A549 (cell line): ENCODE results near the gene ATP2C1. TPM values are rescaled to one million over a fixed set of nuclear protein-coding genes. Genes with fewer than 3 reads are reported as not detected.
A peak's percentile ranks its signal among the peaks of the same experiment; 100 is the strongest.

Experiments
- ATAC-seq, 2 experiments: fragments of 200-7000 bp in 1 of 2; fragments of >200 bp in 1 of 2; cut with Nextera tagmentation in 1 of 2; cut with Tn5 transposase in 1 of 2; 3 replicates each; pipeline versions ENCODE4 v1.8.0 to v1.9.1; 2018 to 2020; ENCODE audit warnings: mild to moderate bottlenecking in 1 of 2, moderate library complexity in 1 of 2
- CTCF ChIA-PET: fragments of 300-600 bp; sonication (Branson Sonifier 250); formaldehyde crosslinking; extraction: SDS; loops from one replicate; lab custom pipeline; 2021; ENCODE audit warnings: antibody characterized with exemption, inconsistent platforms; lab: Yijun Ruan, JAX
- POLR2A ChIA-PET: fragments of 350-600 bp; formaldehyde crosslinking; extraction: SDS; loops from one replicate; lab custom pipeline; 2021; ENCODE audit warnings: antibody characterized with exemption, inconsistent platforms; lab: Yijun Ruan, JAX
- DNase-seq, 2 experiments: peaks; one replicate each; pipeline versions ENCODE4 v3.0.0 to v3.0.0-alpha.2; 2011 to 2016; ENCODE audit warnings: low read depth in 1 of 2, low spot score in 1 of 2
- FAIRE-seq: peaks from 2 replicates; lab custom pipeline; 2011; peaks lifted over from hg19 to GRCh38; lab: Jason Lieb, UNC
- H3K27ac ChIP-seq, 2 experiments: fragments of >200 bp; sonication (Bioruptor Twin); formaldehyde crosslinking; 3 replicates each; pipeline ENCODE4 v1.5.1; 2016 to 2017
- H3K4me1 ChIP-seq: fragments of >200 bp; sonication (Bioruptor Twin); formaldehyde crosslinking; 3 replicates; pipeline ENCODE4 v1.6.1; 2016
- H3K4me2 ChIP-seq: fragments of >200 bp; sonication (Bioruptor Twin); formaldehyde crosslinking; 3 replicates; pipeline ENCODE4 v1.6.1; 2016
- H3K4me3 ChIP-seq: fragments of >200 bp; sonication (Bioruptor Twin); formaldehyde crosslinking; 3 replicates; pipeline ENCODE4 v1.5.1; 2016
- H3K9me3 ChIP-seq: fragments of >200 bp; sonication (Bioruptor Twin); formaldehyde crosslinking; 3 replicates; pipeline ENCODE4 v1.6.1; 2016
- CEBPB ChIP-seq, 2 experiments: fragments of >200 bp in 1 of 2; sonication (Bioruptor Twin) in 1 of 2; formaldehyde crosslinking in 1 of 2; IDR thresholded peaks; 2 replicates each; pipeline ENCODE4 v1.6.1; 2012 to 2016
- CHD4 ChIP-seq: fragments of 200-600 bp; sonication (generic); IDR thresholded peaks from 2 replicates; pipeline ENCODE4 v1.6.1; 2016; ENCODE audit warnings: antibody characterized with exemption, mild to moderate bottlenecking, borderline replicate concordance
- EHF ChIP-seq: fragments of 250-450 bp; sonication (Bioruptor Pico); IDR thresholded peaks from 2 replicates; pipeline ENCODE4 v1.5.0; 2020; ENCODE audit warnings: mild to moderate bottlenecking
- ESRRA ChIP-seq: fragments of 150-350 bp; IDR thresholded peaks from 2 replicates; pipeline ENCODE4 v1.6.1; 2014; ENCODE audit warnings: mild to moderate bottlenecking, low read length, borderline replicate concordance
- FOSL2 ChIP-seq, 2 experiments: fragments of 450-650 bp in 1 of 2; fragments of >200 bp in 1 of 2; sonication (Bioruptor Twin) in 1 of 2; formaldehyde crosslinking; IDR thresholded peaks; 2 replicates each; pipeline versions ENCODE4 v1.5.0 to v1.6.1; 2016 to 2020; ENCODE audit warnings: mild to moderate bottlenecking in 1 of 2, moderate library complexity in 1 of 2
- FOXS1 ChIP-seq: fragments of 250-450 bp; sonication (Bioruptor Pico); IDR thresholded peaks from 2 replicates; pipeline ENCODE4 v1.5.0; 2020; ENCODE audit warnings: mild to moderate bottlenecking, moderate library complexity
- HEYL ChIP-seq: fragments of 250-450 bp; sonication (Bioruptor Pico); IDR thresholded peaks from 2 replicates; pipeline ENCODE4 v1.8.0; 2021; ENCODE audit warnings: mild to moderate bottlenecking, moderate library complexity
- HOXB13 ChIP-seq: fragments of 250-450 bp; sonication (Bioruptor Pico); IDR thresholded peaks from 2 replicates; pipeline ENCODE4 v1.5.0; 2020; ENCODE audit warnings: low read depth, mild to moderate bottlenecking, moderate library complexity
- JUNB ChIP-seq: fragments of >200 bp; sonication (Bioruptor Twin); formaldehyde crosslinking; IDR thresholded peaks from 2 replicates; pipeline ENCODE4 v1.6.1; 2016
- KDM5A ChIP-seq: fragments of 200-600 bp; sonication (generic); IDR thresholded peaks from 2 replicates; pipeline ENCODE4 v1.6.1; 2016; ENCODE audit warnings: antibody characterized with exemption, mild to moderate bottlenecking
- MAFK ChIP-seq: fragments of 450-650 bp; IDR thresholded peaks from 2 replicates; pipeline ENCODE4 v1.6.1; 2014; ENCODE audit not compliant: partially characterized antibody
- MAZ ChIP-seq: fragments of 150-350 bp; IDR thresholded peaks from 2 replicates; pipeline ENCODE4 v1.6.1; 2014; ENCODE audit warnings: antibody characterized with exemption, low read depth, low read length, borderline replicate concordance
- POLR2A ChIP-seq: IDR thresholded peaks from 2 replicates; pipeline ENCODE4 v1.6.1; 2012; ENCODE audit warnings: mild to moderate bottlenecking, low read length
- SREBF2 ChIP-seq: fragments of 450-650 bp; IDR thresholded peaks from 2 replicates; pipeline ENCODE4 v1.6.1; 2014; ENCODE audit warnings: mild to moderate bottlenecking, moderate library complexity
- TFCP2L1 ChIP-seq: fragments of 250-450 bp; sonication (Bioruptor Pico); IDR thresholded peaks from 2 replicates; pipeline ENCODE4 v1.5.0; 2021; ENCODE audit warnings: mild to moderate bottlenecking
- ZNF302 ChIP-seq: fragments of 250-450 bp; sonication (Bioruptor Pico); IDR thresholded peaks from 2 replicates; pipeline ENCODE4 v1.9.0; 2021; ENCODE audit warnings: inconsistent platforms, mild to moderate bottlenecking, moderate library complexity
- ZSCAN20 ChIP-seq: fragments of 250-450 bp; sonication (Bioruptor Pico); IDR thresholded peaks from 2 replicates; pipeline ENCODE4 v1.8.0; 2022; ENCODE audit warnings: mild to moderate bottlenecking, moderate library complexity
- WGBS: methylation state at CpG from one replicate; pipeline ENCODE4 v1.1.6; 2017; ENCODE audit errors: missing lambda C conversion rate; 5-methylcytosine and 5-hydroxymethylcytosine counted together
- polyA plus RNA-seq, 4 experiments: library from polyadenylated mRNA; depleted of rRNA in 3 of 4; stranded (reverse); fragments of >200 nt; fragmentation: RNase III in 1 of 4; extraction: RNeasy Plus Mini Kit Qiagen cat#74134 plus additional on column Dnase treatment in 1 of 4; gene quantifications; 2 replicates in 3 of 4; 3 replicates in 1 of 4; pipeline ENCODE4 v1.2.3, GENCODE V29; 2011 to 2017
- TF ChIP-seq, protein P1 (sequence below): fragments of 250-450 bp; sonication (Bioruptor Pico); IDR thresholded peaks from 2 replicates; pipeline ENCODE4 v1.5.0; 2020; ENCODE audit warnings: low read depth, mild to moderate bottlenecking, moderate library complexity
- TF ChIP-seq, protein P2 (sequence below): IDR thresholded peaks from 2 replicates; pipeline ENCODE4 v1.6.1; 2012
- TF ChIP-seq, protein P3 (sequence below): fragments of 250-450 bp; sonication (Bioruptor Pico); IDR thresholded peaks from 2 replicates; pipeline ENCODE4 v1.5.0; 2021; ENCODE audit warnings: mild to moderate bottlenecking, moderate library complexity, borderline replicate concordance
- TF ChIP-seq, protein P4 (sequence below): IDR thresholded peaks from 2 replicates; pipeline ENCODE4 v1.6.1; 2012

Gene ATP2C1
- polyA plus RNA-seq, 2 of the 4 experiments (the other 2 are of a cell fraction): 48.1 to 74.3 TPM

DNA sequence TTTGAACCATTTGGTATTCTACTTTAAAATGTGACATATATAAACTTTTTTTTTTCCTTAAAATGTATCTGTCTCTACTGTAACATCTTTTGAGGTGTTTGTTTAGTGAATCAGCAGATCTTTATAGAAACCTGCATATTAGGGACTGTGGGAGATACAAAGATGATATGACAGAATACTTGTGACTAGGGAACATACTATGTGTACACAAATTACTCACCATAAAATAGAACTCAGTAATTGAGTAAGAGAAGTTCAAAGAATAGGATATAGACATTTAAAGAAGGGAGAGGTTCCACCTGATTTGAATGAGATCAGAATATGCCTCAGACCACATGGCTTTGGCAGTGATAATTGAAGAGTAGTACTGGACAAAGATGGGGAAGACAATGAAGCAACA, 47.9 kb downstream of the ATP2C1 start:
- DNase-seq (peak in 1 of 2 experiments; percentile 37), ATAC-seq (peak; percentile 69 to 74)
- peak overlapping the region; percentile 65 to 72; a peak in 5 of 6 replicates for H3K27ac ChIP-seq
- TF ChIP-seq MAFK (peak; percentile 42), ZSCAN20 (CRISPR knock-in tag) (no peak), FOSL2 (IDR thresholded peaks at IDR 0.05) (peak; percentile 29; the same call in 1 of the 2 replicates), FOSL2 (CRISPR knock-in tag; IDR thresholded peaks at IDR 0.05) (peak; percentile 45), JUNB (peak; percentile 49; the same call in 1 of the 2 replicates), SREBF2 (no peak)
- TF ChIP-seq, protein P1, sequence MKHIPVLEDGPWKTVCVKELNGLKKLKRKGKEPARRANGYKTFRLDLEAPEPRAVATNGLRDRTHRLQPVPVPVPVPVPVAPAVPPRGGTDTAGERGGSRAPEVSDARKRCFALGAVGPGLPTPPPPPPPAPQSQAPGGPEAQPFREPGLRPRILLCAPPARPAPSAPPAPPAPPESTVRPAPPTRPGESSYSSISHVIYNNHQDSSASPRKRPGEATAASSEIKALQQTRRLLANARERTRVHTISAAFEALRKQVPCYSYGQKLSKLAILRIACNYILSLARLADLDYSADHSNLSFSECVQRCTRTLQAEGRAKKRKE (CRISPR knock-in tag): no peak
- TF ChIP-seq, protein P2, sequence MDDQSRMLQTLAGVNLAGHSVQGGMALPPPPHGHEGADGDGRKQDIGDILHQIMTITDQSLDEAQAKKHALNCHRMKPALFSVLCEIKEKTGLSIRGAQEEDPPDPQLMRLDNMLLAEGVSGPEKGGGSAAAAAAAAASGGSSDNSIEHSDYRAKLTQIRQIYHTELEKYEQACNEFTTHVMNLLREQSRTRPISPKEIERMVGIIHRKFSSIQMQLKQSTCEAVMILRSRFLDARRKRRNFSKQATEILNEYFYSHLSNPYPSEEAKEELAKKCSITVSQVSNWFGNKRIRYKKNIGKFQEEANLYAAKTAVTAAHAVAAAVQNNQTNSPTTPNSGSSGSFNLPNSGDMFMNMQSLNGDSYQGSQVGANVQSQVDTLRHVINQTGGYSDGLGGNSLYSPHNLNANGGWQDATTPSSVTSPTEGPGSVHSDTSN: no peak
- TF ChIP-seq, all 56 proteins: peak for 3
- ChIA-PET POLR2A (no interaction called here), CTCF (no interaction called here)
- FAIRE-seq: no peak
- no peaks in the 10 kb centered on the region for H3K9me3 ChIP-seq
- no peak overlapping the region for H3K4me3 ChIP-seq
- peaks cover 23% of the 10 kb centered on the region for H3K4me1 ChIP-seq
- peak overlapping the region; percentile 51 for H3K4me2 ChIP-seq

DNA sequence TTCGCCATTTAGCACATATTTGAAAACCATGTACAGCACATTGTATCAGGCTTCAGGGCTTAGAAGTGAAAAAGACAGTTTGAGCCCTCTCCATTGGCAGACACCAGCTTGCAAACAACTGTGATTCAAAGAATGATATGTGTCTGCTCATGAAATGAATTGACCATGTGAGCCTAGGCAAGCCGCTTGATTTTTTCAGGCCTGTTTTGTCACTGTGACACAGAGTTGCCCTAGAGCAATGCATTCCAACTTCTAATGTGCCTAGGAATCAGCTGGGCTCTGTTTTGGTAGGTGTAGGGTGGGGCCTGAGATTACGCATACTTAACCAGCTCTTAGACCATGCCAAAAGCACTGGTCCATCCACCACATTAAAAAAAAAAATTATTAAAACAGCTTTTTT, 53.0 kb downstream of the ATP2C1 start:
- no peak overlapping the region for H3K4me2 ChIP-seq
- H3K4me1 ChIP-seq: peaks cover 14% of the 10 kb centered on the region
- DNase-seq: no peak
- ChIA-PET CTCF (interaction anchor here (0.9 to 1.3 kb wide), 2 partner anchors 11 to 187 kb away, joined by 3 read pairs; no protein-coding TSS in a partner anchor), POLR2A (no interaction called here)
- no peaks in the 10 kb centered on the region for H3K9me3 ChIP-seq
- H3K4me3 ChIP-seq: no peak overlapping the region
- no peak overlapping the region for H3K27ac ChIP-seq
- TF ChIP-seq, protein P3, sequence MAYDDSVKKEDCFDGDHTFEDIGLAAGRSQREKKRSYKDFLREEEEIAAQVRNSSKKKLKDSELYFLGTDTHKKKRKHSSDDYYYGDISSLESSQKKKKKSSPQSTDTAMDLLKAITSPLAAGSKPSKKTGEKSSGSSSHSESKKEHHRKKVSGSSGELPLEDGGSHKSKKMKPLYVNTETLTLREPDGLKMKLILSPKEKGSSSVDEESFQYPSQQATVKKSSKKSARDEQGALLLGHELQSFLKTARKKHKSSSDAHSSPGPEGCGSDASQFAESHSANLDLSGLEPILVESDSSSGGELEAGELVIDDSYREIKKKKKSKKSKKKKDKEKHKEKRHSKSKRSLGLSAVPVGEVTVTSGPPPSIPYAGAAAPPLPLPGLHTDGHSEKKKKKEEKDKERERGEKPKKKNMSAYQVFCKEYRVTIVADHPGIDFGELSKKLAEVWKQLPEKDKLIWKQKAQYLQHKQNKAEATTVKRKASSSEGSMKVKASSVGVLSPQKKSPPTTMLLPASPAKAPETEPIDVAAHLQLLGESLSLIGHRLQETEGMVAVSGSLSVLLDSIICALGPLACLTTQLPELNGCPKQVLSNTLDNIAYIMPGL (CRISPR knock-in tag): no peak
- TF ChIP-seq, protein P4, sequence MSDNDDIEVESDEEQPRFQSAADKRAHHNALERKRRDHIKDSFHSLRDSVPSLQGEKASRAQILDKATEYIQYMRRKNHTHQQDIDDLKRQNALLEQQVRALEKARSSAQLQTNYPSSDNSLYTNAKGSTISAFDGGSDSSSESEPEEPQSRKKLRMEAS: no peak
- TF ChIP-seq HOXB13 (CRISPR knock-in tag): no peak
- TF ChIP-seq FOXS1 (CRISPR knock-in tag): no peak
- TF ChIP-seq MAFK: no peak
- no peak for TF ChIP-seq EHF (CRISPR knock-in tag)
- no peak for TF ChIP-seq ESRRA
- TF ChIP-seq KDM5A: no peak
- FAIRE-seq: no peak
- 95% methylated on average over 3 of the region's 3 CpGs for WGBS
- no peak for ATAC-seq

DNA sequence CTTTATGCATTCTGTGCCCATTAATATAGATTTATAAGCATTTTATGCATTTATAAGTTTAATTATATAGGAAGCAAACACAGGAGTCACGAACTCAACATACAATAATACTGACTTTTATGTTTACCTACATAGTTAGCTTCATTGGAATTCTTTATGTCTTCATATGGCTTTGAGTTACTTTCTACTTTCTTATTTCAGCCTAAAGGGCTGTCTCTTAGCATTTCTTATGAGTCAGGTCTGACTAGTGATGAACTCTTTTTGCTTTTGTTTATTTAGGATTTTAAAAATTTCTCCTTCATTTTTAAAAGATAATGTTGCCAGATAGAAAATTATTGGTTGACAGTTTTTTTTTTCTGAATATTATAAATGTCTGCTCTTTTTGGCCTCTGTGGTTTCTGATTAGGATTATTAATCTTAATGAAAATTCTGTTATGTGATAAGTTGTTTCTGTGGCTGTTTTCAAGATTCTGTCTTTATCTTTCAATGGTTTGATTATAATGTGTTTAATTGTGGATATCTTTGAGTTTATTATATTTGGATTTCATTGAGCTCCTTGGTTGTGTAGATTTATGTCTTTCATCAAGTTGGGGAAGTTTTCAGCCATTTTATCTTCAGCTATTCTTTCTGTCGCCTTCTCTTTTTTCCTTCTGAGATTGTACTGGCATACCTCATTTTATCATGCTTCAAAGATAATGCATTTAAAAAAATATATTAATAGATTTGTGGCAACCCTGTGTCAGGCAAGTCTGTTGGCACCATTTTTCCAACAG, 54.3 kb downstream of the ATP2C1 start:
- Histone ChIP-seq H3K4me1 (peaks cover 7% of the 10 kb centered on the region; the same call in 1 of the 3 replicates), H3K4me2 (no peak overlapping the region), H3K4me3 (no peak overlapping the region), H3K9me3 (no peaks in the 10 kb centered on the region), H3K27ac (no peak overlapping the region)
- ChIA-PET POLR2A (no interaction called here), CTCF (no interaction called here)
- TF ChIP-seq CEBPB (IDR thresholded peaks at IDR 0.05) (no peak), TFCP2L1 (no peak), ZSCAN20 (CRISPR knock-in tag) (no peak), POLR2A (no peak), CHD4 (no peak), MAFK (no peak), MAZ (no peak), ZNF302 (CRISPR knock-in tag) (no peak), HEYL (no peak)
- TF ChIP-seq, protein P3 (CRISPR knock-in tag): no peak
- FAIRE-seq: no peak
- no peak for ATAC-seq
- no peak for DNase-seq
- WGBS: 97% methylated on average over 2 of the region's 2 CpGs
